Measurements from ENCODE around the gene SAMM50.

The SAMM50 gene

DNA sequence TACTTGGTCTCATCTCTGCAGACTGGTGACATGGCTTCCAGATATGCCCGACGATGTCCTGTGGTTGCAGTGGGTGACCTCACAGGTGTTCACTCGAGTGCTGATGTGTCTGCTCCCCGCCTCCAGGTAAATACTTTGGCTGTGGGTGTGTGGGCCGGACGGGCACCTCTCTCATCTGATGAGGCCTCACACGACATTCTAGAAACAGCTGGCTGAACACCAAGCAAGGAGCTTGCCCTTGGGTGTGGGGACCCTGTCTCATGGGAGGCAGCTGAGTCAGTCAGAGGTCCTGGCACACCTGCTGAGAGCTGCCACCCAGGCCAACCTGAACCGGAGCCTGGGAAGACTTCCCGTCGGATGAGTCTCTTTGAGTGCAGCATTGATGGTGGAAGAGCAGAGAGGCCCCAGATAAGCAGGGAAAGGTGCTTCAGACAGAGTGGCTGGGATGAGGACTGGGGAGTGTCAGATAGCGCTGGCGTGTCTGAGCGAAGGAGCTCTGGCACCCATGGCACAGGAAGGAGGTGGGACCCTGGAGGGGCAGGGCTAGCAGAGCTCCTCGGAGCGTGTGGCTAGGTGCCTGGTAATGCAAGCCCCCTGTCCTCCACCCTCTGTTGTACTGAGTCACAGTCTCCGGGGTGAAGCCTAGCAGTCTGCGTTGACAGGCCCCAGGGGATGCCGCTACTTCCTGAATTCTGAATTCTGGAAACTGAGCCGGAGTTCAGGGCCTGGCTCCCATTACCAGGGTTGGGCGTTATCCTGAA is 10.4 kb upstream of the SAMM50 start:
- no peak for TF ChIP-seq EZH2phosphoT487 (conservative IDR thresholded peaks at IDR 0.05; ENCODE audit: low read length)
- TF ChIP-seq, protein P1, sequence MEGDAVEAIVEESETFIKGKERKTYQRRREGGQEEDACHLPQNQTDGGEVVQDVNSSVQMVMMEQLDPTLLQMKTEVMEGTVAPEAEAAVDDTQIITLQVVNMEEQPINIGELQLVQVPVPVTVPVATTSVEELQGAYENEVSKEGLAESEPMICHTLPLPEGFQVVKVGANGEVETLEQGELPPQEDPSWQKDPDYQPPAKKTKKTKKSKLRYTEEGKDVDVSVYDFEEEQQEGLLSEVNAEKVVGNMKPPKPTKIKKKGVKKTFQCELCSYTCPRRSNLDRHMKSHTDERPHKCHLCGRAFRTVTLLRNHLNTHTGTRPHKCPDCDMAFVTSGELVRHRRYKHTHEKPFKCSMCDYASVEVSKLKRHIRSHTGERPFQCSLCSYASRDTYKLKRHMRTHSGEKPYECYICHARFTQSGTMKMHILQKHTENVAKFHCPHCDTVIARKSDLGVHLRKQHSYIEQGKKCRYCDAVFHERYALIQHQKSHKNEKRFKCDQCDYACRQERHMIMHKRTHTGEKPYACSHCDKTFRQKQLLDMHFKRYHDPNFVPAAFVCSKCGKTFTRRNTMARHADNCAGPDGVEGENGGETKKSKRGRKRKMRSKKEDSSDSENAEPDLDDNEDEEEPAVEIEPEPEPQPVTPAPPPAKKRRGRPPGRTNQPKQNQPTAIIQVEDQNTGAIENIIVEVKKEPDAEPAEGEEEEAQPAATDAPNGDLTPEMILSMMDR (IDR thresholded peaks at IDR 0.05; ENCODE audit: insufficient read depth, low read length, poor library complexity, severe bottlenecking), result no peak
- H3K9ac ChIP-seq (ENCODE audit: low read length), result no peak overlapping the region
- H3K27ac ChIP-seq (ENCODE audit: low read depth, low read length), result no peak overlapping the region
- H3K27me3 ChIP-seq (ENCODE audit: low read length), result no peaks in the 10 kb centered on the region
- H3K9me3 ChIP-seq (ENCODE audit: insufficient read depth, low read length), result no peaks in the 10 kb centered on the region
- H3K4me3 ChIP-seq (ENCODE audit: insufficient read depth, low read length, poor library complexity, severe bottlenecking), result no peak overlapping the region
- no peaks in the 10 kb centered on the region for H3K36me3 ChIP-seq (ENCODE audit: low read length)
- no peak overlapping the region for H2AFZ ChIP-seq (ENCODE audit: low read depth, low read length, severe bottlenecking)
- H3K79me2 ChIP-seq (ENCODE audit: insufficient read depth, low read length), result no peaks in the 10 kb centered on the region
- no peaks in the 10 kb centered on the region for H3F3A ChIP-seq (ENCODE audit: insufficient read depth)
- H4K20me1 ChIP-seq (ENCODE audit: low read depth, low read length), result no peaks in the 10 kb centered on the region
- H3K4me2 ChIP-seq (ENCODE audit: low read depth, low read length, poor library complexity, severe bottlenecking), result no peak overlapping the region
- H3K9me2 ChIP-seq (replicated peaks; ENCODE audit: insufficient read depth, low read length), result no peaks in the 10 kb centered on the region

DNA sequence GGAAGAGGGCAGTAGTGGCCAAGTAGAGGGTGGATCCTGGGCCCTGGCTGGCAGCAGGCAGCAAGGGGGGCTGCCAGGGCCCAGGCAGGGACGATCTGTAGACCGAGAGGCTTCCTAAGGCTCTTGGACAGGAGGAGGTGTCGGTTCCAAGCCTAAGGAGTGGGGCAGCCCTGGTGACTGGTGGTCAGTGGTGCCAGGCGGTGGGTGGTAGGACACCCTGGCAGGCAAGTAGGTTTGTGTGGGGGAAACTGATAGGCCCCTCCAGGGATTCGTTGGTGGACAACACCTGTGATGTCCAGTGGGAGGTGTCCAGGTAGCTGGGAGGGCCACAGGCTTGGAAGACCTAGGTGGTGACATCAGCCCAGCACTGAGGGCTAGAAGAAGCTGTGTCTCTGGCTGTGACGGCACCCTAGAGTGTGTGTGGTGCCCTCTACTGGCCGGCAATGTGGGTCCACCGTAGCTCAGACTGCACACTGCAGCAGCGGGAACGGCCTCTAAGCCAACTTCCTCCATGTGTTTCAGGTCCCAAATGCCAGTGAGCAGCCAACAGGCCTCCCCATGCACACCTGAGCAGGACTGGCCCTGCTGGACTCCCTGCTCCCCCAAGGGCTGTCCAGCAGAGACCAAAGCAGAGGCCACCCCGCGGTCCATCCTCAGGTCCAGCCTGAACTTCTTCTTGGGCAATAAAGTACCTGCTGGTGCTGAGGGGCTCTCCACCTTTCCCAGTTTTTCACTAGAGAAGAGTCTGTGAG is 9.4 kb upstream of the SAMM50 start:
- Histone ChIP-seq H2AFZ (ENCODE audit: low read depth, low read length, severe bottlenecking) (no peak overlapping the region), H3K9me3 (ENCODE audit: insufficient read depth, low read length) (no peaks in the 10 kb centered on the region), H3K4me3 (ENCODE audit: insufficient read depth, low read length, poor library complexity, severe bottlenecking) (no peak overlapping the region), H3K27ac (ENCODE audit: low read depth, low read length) (no peak overlapping the region), H3K36me3 (ENCODE audit: low read length) (no peaks in the 10 kb centered on the region), H3K79me2 (ENCODE audit: insufficient read depth, low read length) (no peaks in the 10 kb centered on the region), H3K9ac (ENCODE audit: low read length) (no peak overlapping the region), H3F3A (ENCODE audit: insufficient read depth) (no peaks in the 10 kb centered on the region), H3K9me2 (replicated peaks; ENCODE audit: insufficient read depth, low read length) (no peaks in the 10 kb centered on the region), H3K27me3 (ENCODE audit: low read length) (no peaks in the 10 kb centered on the region), H4K20me1 (ENCODE audit: low read depth, low read length) (no peaks in the 10 kb centered on the region), H3K4me2 (ENCODE audit: low read depth, low read length, poor library complexity, severe bottlenecking) (no peak overlapping the region)
- TF ChIP-seq EZH2phosphoT487 (conservative IDR thresholded peaks at IDR 0.05; ENCODE audit: low read length), result no peak
- TF ChIP-seq, protein P1 (IDR thresholded peaks at IDR 0.05; ENCODE audit: insufficient read depth, low read length, poor library complexity, severe bottlenecking), result peak; percentile 70

DNA sequence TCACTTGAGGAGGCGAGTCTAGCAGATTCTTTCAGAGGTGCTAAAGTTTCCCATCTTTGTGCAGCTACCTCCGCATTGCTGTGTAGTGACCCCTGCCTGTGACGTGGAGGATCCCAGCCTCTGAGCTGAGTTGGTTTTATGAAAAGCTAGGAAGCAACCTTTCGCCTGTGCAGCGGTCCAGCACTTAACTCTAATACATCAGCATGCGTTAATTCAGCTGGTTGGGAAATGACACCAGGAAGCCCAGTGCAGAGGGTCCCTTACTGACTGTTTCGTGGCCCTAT is 8.9 kb upstream of the SAMM50 start:
- Histone ChIP-seq H3K9me3 (ENCODE audit: insufficient read depth, low read length) (no peaks in the 10 kb centered on the region), H3K36me3 (ENCODE audit: low read length) (no peaks in the 10 kb centered on the region), H3K27ac (ENCODE audit: low read depth, low read length) (no peak overlapping the region), H3K4me3 (ENCODE audit: insufficient read depth, low read length, poor library complexity, severe bottlenecking) (no peak overlapping the region), H3K4me2 (ENCODE audit: low read depth, low read length, poor library complexity, severe bottlenecking) (no peak overlapping the region), H3K9ac (ENCODE audit: low read length) (no peak overlapping the region), H3K27me3 (ENCODE audit: low read length) (no peaks in the 10 kb centered on the region), H3K79me2 (ENCODE audit: insufficient read depth, low read length) (no peaks in the 10 kb centered on the region), H3F3A (ENCODE audit: insufficient read depth) (no peaks in the 10 kb centered on the region), H4K20me1 (ENCODE audit: low read depth, low read length) (no peaks in the 10 kb centered on the region), H2AFZ (ENCODE audit: low read depth, low read length, severe bottlenecking) (no peak overlapping the region), H3K9me2 (replicated peaks; ENCODE audit: insufficient read depth, low read length) (no peaks in the 10 kb centered on the region)
- TF ChIP-seq EZH2phosphoT487 (conservative IDR thresholded peaks at IDR 0.05; ENCODE audit: low read length), result no peak
- TF ChIP-seq, protein P1 (IDR thresholded peaks at IDR 0.05; ENCODE audit: insufficient read depth, low read length, poor library complexity, severe bottlenecking), result no peak

All from SU-DHL-6 (cell line).